H9 (cell line): ENCODE data around the gene TKFC. TPM values are rescaled to one million over a fixed set of nuclear protein-coding genes. Genes with fewer than 3 reads are reported as not detected.
A peak's percentile ranks its signal among the peaks of the same experiment; 100 is the strongest.

ENCODE experiments used
- DNase-seq: peaks from one replicate; pipeline ENCODE4 v3.0.0-alpha.2; 2017
- H2AFZ ChIP-seq: one replicate; pipeline ENCODE4 v1.6.1; 2013; ENCODE audit warnings: mild to moderate bottlenecking, low read length, control low read depth, moderate library complexity
- H2AK5ac ChIP-seq: 2 replicates; pipeline ENCODE4 v1.6.1; 2013; ENCODE audit warnings: low read length, control low read depth, mixed read lengths; ENCODE audit not compliant: insufficient read length
- H2BK120ac ChIP-seq: one replicate; pipeline ENCODE4 v1.6.1; 2013; ENCODE audit warnings: low read depth, mild to moderate bottlenecking, low read length, control low read depth, inconsistent platforms; ENCODE audit not compliant: poor library complexity, severe bottlenecking
- H2BK12ac ChIP-seq: 2 replicates; pipeline ENCODE4 v1.6.1; 2013; ENCODE audit warnings: low read length, control low read depth, mixed read lengths, low read depth; ENCODE audit not compliant: insufficient read length
- H2BK15ac ChIP-seq: 2 replicates; pipeline ENCODE4 v1.6.1; 2013; ENCODE audit warnings: low read depth, low read length, control low read depth
- H2BK20ac ChIP-seq: one replicate; pipeline ENCODE4 v1.6.1; 2013; ENCODE audit warnings: low read depth, mild to moderate bottlenecking, low read length, control low read depth, inconsistent platforms; ENCODE audit not compliant: poor library complexity, severe bottlenecking
- H2BK5ac ChIP-seq: 2 replicates; pipeline ENCODE4 v1.6.1; 2013; ENCODE audit warnings: low read length, control low read depth, mixed read lengths; ENCODE audit not compliant: insufficient read length
- H3K14ac ChIP-seq: 2 replicates; pipeline ENCODE4 v1.6.1; 2013; ENCODE audit warnings: low read length, control low read depth; ENCODE audit not compliant: insufficient read depth
- H3K18ac ChIP-seq: 2 replicates; pipeline ENCODE4 v1.6.1; 2013; ENCODE audit warnings: low read depth, mild to moderate bottlenecking, mixed read lengths, low read length, control low read depth; ENCODE audit not compliant: insufficient read length
- H3K23ac ChIP-seq: 2 replicates; pipeline ENCODE4 v1.6.1; 2013; ENCODE audit warnings: low read length, control low read depth, mixed read lengths, low read depth; ENCODE audit not compliant: insufficient read length
- H3K23me2 ChIP-seq: 2 replicates; pipeline ENCODE4 v1.6.1; 2013; ENCODE audit warnings: low read depth, mild to moderate bottlenecking, mixed read lengths, low read length, control low read depth; ENCODE audit not compliant: insufficient read length, poor library complexity, severe bottlenecking
- H3K27ac ChIP-seq: 2 replicates; pipeline ENCODE4 v1.5.1; 2013; ENCODE audit warnings: low read length, control low read depth, mixed read lengths, low read depth; ENCODE audit not compliant: insufficient read length
- H3K27me3 ChIP-seq: 2 replicates; pipeline ENCODE4 v1.6.1; 2013; ENCODE audit warnings: low read length, control low read depth, inconsistent platforms; ENCODE audit not compliant: insufficient read depth
- H3K4ac ChIP-seq: 2 replicates; pipeline ENCODE4 v1.6.1; 2013; ENCODE audit warnings: low read depth, mild to moderate bottlenecking, control low read depth, inconsistent platforms, low read length, moderate library complexity
- H3K4me1 ChIP-seq: 2 replicates; pipeline ENCODE4 v1.6.1; 2013; ENCODE audit warnings: low read length, control low read depth, inconsistent platforms; ENCODE audit not compliant: insufficient read depth
- H3K4me2 ChIP-seq: 2 replicates; pipeline ENCODE4 v1.6.1; 2013; ENCODE audit warnings: low read length, control low read depth, mixed read lengths; ENCODE audit not compliant: insufficient read length, insufficient read depth
- H3K56ac ChIP-seq: 2 replicates; pipeline ENCODE4 v1.6.1; 2013; ENCODE audit warnings: low read depth, mild to moderate bottlenecking, mixed read lengths, low read length, control low read depth; ENCODE audit not compliant: insufficient read length
- H3K79me1 ChIP-seq: 2 replicates; pipeline ENCODE4 v1.6.1; 2013; ENCODE audit warnings: low read depth, mild to moderate bottlenecking, moderate library complexity, low read length, control low read depth, inconsistent platforms; ENCODE audit not compliant: insufficient read depth, poor library complexity, severe bottlenecking
- H3K79me2 ChIP-seq: 2 replicates; pipeline ENCODE4 v1.6.1; 2013; ENCODE audit warnings: low read length, control low read depth, inconsistent platforms; ENCODE audit not compliant: insufficient read depth
- H3K9ac ChIP-seq: 2 replicates; pipeline ENCODE4 v1.6.1; 2013; ENCODE audit warnings: low read length, control low read depth, mixed read lengths; ENCODE audit not compliant: insufficient read length; ENCODE audit errors: extremely low read depth
- H3K9me3 ChIP-seq: one replicate; pipeline ENCODE4 v1.6.1; 2013; ENCODE audit warnings: low read depth, low read length, inconsistent platforms; ENCODE audit not compliant: control insufficient read depth
- H3T11ph ChIP-seq: one replicate; pipeline ENCODE4 v1.6.1; 2013; ENCODE audit warnings: mild to moderate bottlenecking, low read length, control low read depth, inconsistent platforms
- H4K20me1 ChIP-seq: one replicate; pipeline ENCODE4 v1.6.1; 2013; ENCODE audit not compliant: control insufficient read depth, insufficient read length, insufficient read depth
- H4K5ac ChIP-seq: 2 replicates; pipeline ENCODE4 v1.6.1; 2013; ENCODE audit warnings: low read depth, mild to moderate bottlenecking, mixed read lengths, low read length, control low read depth; ENCODE audit not compliant: insufficient read length
- H4K8ac ChIP-seq: replicated peaks from 2 replicates; pipeline ENCODE4 v1.6.1; 2013; ENCODE audit warnings: low read length, control low read depth, mixed read lengths, low read depth; ENCODE audit not compliant: insufficient read length
- H4K91ac ChIP-seq: 2 replicates; pipeline ENCODE4 v1.6.1; 2013; ENCODE audit warnings: low read depth, mild to moderate bottlenecking, moderate library complexity, mixed read lengths, low read length, control low read depth; ENCODE audit not compliant: insufficient read length
- H3K27ac Mint-ChIP-seq, 3 experiments: 2 replicates in 2 of 3; 3 replicates in 1 of 3; pipeline ENCODE4 v1.8.0; 2020 to 2021; ENCODE audit warnings: mixed read lengths in 3 of 3, mild to moderate bottlenecking in 1 of 3, moderate library complexity in 1 of 3
- H3K27me3 Mint-ChIP-seq: 2 replicates; pipeline ENCODE4 v1.8.0; 2021; ENCODE audit warnings: low read depth, mild to moderate bottlenecking, moderate library complexity, mixed read lengths
- H3K36me3 Mint-ChIP-seq, 3 experiments: 2 replicates in 2 of 3; 3 replicates in 1 of 3; pipeline ENCODE4 v1.8.0; 2020 to 2021; ENCODE audit warnings: low read depth in 3 of 3, mixed read lengths in 3 of 3; ENCODE audit not compliant: insufficient read depth in 1 of 3
- H3K4me1 Mint-ChIP-seq, 2 experiments: 2 replicates each; pipeline ENCODE4 v1.8.0; 2020; ENCODE audit warnings: mixed read lengths in 2 of 2
- H3K4me3 Mint-ChIP-seq, 2 experiments: 2 replicates in 1 of 2; 3 replicates in 1 of 2; pipeline ENCODE4 v1.8.0; 2020 to 2021; ENCODE audit warnings: mild to moderate bottlenecking in 2 of 2, mixed read lengths in 2 of 2, moderate library complexity in 1 of 2
- H3K9me3 Mint-ChIP-seq, 2 experiments: 2 replicates in 1 of 2; 3 replicates in 1 of 2; pipeline ENCODE4 v1.8.0; 2020; ENCODE audit warnings: mild to moderate bottlenecking in 2 of 2, mixed read lengths in 2 of 2, moderate library complexity in 1 of 2
- WGBS: extraction: QIAGEN DNeasy Blood & Tissue Kit; methylation state at CpG from one replicate; pipeline ENCODE4 v1.1.7; 2013; ENCODE audit warnings: missing lambda C conversion rate, low lambda C conversion rate, mixed read lengths; ENCODE audit not compliant: insufficient read length; ENCODE audit errors: extremely low coverage; 5-methylcytosine and 5-hydroxymethylcytosine counted together
- total RNA-seq: library from RNA; stranded (reverse); gene quantifications from 2 replicates; pipeline ENCODE4 v1.2.1, GENCODE V29; 2021
- TF ChIP-seq, protein P1 (sequence below): fragments of 200-600 bp; sonication (generic); conservative IDR thresholded peaks from 3 replicates; pipeline ENCODE4 v1.8.0; 2021; ENCODE audit warnings: antibody characterized with exemption, mild to moderate bottlenecking

TKFC gene
- total RNA-seq, 1 experiment from 2014 or later: 59.0 TPM

DNA sequence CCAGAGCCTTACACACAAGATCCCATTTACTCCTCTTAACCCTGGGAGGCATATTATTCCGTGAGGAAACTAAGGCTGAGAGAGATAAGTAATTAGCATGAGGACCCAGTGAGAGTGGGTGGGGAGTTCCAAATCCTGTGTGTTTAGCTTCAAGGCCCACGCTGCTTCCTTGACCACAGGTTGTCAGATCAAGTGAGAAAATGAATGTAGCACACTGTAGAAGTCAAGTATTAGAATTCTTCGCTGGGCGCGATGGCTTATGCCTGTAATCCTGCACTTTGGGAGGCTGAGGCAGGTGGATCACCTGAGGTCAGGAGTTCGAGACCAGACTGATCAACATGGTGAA lies 24.8 kb downstream of the TKFC start:
- Histone ChIP-seq H3K23me2 (peaks cover 6% of the 10 kb centered on the region), H3K27ac (no peak overlapping the region), H3K9ac (no peak overlapping the region), H3K27me3 (no peaks in the 10 kb centered on the region), H2AFZ (no peak overlapping the region), H3K56ac (no peak overlapping the region), H2BK12ac (no peak overlapping the region), H3K14ac (no peak overlapping the region), H3K4me2 (no peak overlapping the region), H3K79me2 (peaks cover 2% of the 10 kb centered on the region; the same call in 1 of the 2 replicates), H4K91ac (no peak overlapping the region), H3K23ac (no peak overlapping the region), H2BK120ac (no peak overlapping the region), H3K18ac (no peak overlapping the region), H3T11ph (no peak overlapping the region), H2BK15ac (no peak overlapping the region), H2BK5ac (no peak overlapping the region), H4K20me1 (no peaks in the 10 kb centered on the region), H2BK20ac (no peak overlapping the region), H2AK5ac (no peak overlapping the region), H3K79me1 (no peaks in the 10 kb centered on the region), H3K9me3 (no peaks in the 10 kb centered on the region), H4K8ac (no peak overlapping the region), H4K5ac (no peak overlapping the region), H3K4ac (no peak overlapping the region), H3K4me1 (no peaks in the 10 kb centered on the region)
- Mint-ChIP-seq H3K9me3 (no peaks in the 10 kb centered on the region; a peak in 1 of 5 replicates), H3K4me1 (peaks cover 10 to 16% of the 10 kb centered on the region in 2 experiments), H3K4me3 (no peak overlapping the region), H3K27ac (peak overlapping the region in 1 of 3 experiments; percentile 40; a peak in 1 of 7 replicates), H3K27me3 (no peaks in the 10 kb centered on the region), H3K36me3 (peaks cover 4 to 14% (median 8%) of the 10 kb centered on the region in 3 experiments)
- TF ChIP-seq, protein P1, sequence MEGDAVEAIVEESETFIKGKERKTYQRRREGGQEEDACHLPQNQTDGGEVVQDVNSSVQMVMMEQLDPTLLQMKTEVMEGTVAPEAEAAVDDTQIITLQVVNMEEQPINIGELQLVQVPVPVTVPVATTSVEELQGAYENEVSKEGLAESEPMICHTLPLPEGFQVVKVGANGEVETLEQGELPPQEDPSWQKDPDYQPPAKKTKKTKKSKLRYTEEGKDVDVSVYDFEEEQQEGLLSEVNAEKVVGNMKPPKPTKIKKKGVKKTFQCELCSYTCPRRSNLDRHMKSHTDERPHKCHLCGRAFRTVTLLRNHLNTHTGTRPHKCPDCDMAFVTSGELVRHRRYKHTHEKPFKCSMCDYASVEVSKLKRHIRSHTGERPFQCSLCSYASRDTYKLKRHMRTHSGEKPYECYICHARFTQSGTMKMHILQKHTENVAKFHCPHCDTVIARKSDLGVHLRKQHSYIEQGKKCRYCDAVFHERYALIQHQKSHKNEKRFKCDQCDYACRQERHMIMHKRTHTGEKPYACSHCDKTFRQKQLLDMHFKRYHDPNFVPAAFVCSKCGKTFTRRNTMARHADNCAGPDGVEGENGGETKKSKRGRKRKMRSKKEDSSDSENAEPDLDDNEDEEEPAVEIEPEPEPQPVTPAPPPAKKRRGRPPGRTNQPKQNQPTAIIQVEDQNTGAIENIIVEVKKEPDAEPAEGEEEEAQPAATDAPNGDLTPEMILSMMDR: no peak
- WGBS: no CpG with 5 or more reads among the region's 6 CpGs
- no peak for DNase-seq
